ENCODE data around the gene RGL4. TPM values are rescaled to one million over a fixed set of nuclear protein-coding genes. Genes with fewer than 3 reads are reported as not detected.

RGL4 gene
- total RNA-seq, 1 donor from 2014 or later, result 5.7 TPM

DNA sequence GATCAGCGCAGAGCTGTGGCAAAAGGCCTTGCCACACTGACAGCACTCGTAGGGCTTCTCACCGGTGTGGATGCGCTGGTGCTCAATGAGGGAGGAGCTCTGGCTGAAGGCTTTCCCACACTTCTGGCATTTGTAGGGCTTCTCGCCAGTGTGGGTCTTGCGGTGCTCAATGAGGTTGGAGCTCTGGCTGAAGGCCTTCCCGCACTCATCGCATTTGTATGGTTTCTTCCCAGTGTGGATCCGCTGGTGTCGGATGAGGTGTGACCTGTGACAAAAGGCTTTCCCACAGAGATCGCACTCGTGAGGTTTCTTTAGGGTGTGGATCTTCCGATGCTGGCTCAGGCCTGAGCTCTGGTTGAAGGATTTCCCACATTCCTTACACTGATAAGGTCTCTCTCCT, 53.2 kb downstream of the RGL4 start:
- no peaks in the 10 kb centered on the region for H3K9me3 Mint-ChIP-seq
- H3K4me3 Mint-ChIP-seq (ENCODE audit: low read depth), result no peak overlapping the region
- peaks cover 24% of the 10 kb centered on the region for H3K36me3 Mint-ChIP-seq (ENCODE audit: low read depth)
- no peak for DNase-seq (ENCODE audit: low spot score)
- no peaks in the 10 kb centered on the region for H3K4me1 Mint-ChIP-seq (ENCODE audit: low read depth)
- no peaks in the 10 kb centered on the region for H3K27me3 Mint-ChIP-seq (ENCODE audit: low read depth)
- intact Hi-C loops (cut with micrococcal nuclease), result no loop called here
- no peak overlapping the region for H3K27ac Mint-ChIP-seq

DNA sequence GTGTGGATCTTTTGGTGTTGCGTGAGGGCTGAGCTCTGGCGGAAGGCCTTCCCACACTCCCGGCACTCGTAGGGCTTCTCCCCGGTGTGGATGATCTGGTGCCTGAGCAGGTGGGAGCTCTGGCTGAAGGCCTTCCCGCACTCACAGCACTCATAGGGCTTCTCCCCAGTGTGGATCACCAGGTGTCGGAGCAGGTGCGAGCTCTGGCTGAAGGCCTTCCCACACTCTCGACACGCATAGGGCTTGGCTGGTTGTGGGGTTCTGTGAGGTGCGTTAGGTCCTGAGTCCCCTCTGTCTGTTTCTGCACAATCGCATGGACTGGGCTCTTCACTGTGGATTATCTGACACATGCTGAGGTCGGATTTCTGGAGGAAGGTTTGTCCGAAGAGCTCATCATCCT, 53.7 kb downstream of the RGL4 start:
- intact Hi-C loops (cut with micrococcal nuclease), result no loop called here
- H3K4me1 Mint-ChIP-seq (ENCODE audit: low read depth), result no peaks in the 10 kb centered on the region
- H3K27ac Mint-ChIP-seq, result no peak overlapping the region
- no peaks in the 10 kb centered on the region for H3K9me3 Mint-ChIP-seq
- no peak overlapping the region for H3K4me3 Mint-ChIP-seq (ENCODE audit: low read depth)
- peaks cover 24% of the 10 kb centered on the region for H3K36me3 Mint-ChIP-seq (ENCODE audit: low read depth)
- DNase-seq (ENCODE audit: low spot score), result no peak
- no peaks in the 10 kb centered on the region for H3K27me3 Mint-ChIP-seq (ENCODE audit: low read depth)

DNA sequence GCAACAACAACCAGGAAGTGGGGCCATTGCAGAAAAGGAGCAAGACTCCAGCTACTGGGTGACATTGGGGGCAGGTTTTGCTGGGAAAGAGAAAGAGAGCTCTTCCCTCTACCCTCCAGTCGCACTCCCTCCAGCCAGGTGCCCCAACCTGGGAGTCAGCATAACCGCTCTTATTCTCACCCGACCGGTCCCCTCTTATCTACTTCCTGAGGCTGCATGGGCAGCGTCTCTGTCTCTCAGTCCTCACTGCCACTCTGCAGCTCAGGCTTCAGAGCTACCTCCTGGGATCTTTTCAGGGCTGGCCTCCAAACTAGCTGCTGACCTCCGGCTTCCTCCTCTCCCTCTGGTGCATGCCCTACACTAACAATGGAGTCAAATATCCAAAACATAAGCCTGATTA, 55.0 kb downstream of the RGL4 start:
- no peak overlapping the region for H3K27ac Mint-ChIP-seq
- H3K4me3 Mint-ChIP-seq (ENCODE audit: low read depth), result no peak overlapping the region
- peaks cover 11% of the 10 kb centered on the region for H3K4me1 Mint-ChIP-seq (ENCODE audit: low read depth)
- intact Hi-C loops (cut with micrococcal nuclease), result no loop called here
- DNase-seq (ENCODE audit: low spot score), result no peak
- H3K27me3 Mint-ChIP-seq (ENCODE audit: low read depth), result no peaks in the 10 kb centered on the region
- H3K36me3 Mint-ChIP-seq (ENCODE audit: low read depth), result peaks cover 24% of the 10 kb centered on the region
- H3K9me3 Mint-ChIP-seq, result no peaks in the 10 kb centered on the region

Other genes with a start within 250 kb of the RGL4 start
- 0.21 TPM in 1 of 2 replicates, not detected in the other for gene IGLL1, start 110.7 kb upstream of the RGL4 start, total RNA-seq
- 0.50 and 0.57 TPM in 2 replicates for gene DRICH1, start 58.7 kb upstream of the RGL4 start, total RNA-seq
- 2.7 and 2.9 TPM in 2 replicates for gene ZNF70, start 60.1 kb downstream of the RGL4 start, total RNA-seq
- 0.55 TPM in 1 of 2 replicates, not detected in the other for gene VPREB3, start 63.4 kb downstream of the RGL4 start, total RNA-seq
- gene C22orf15, start 72.0 kb downstream of the RGL4 start, total RNA-seq, result 0.23 and 0.52 TPM in 2 replicates
- 108 and 111 TPM in 2 replicates for gene CHCHD10, start 77.0 kb downstream of the RGL4 start, total RNA-seq
- 0.87 and 1.0 TPM in 2 replicates for gene MMP11, start 81.8 kb downstream of the RGL4 start, total RNA-seq
- gene SMARCB1, start 96.0 kb downstream of the RGL4 start, total RNA-seq, result 94.1 and 96.4 TPM in 2 replicates
- gene DERL3, start 148.0 kb downstream of the RGL4 start, total RNA-seq, result 10.3 TPM in 2 replicates
- gene SLC2A11, start 166.9 kb downstream of the RGL4 start, total RNA-seq, result 9.4 and 9.6 TPM in 2 replicates
- 1,309 and 1,313 TPM in 2 replicates for gene MIF, start 203.4 kb downstream of the RGL4 start, total RNA-seq